ENCODE data around the gene MT1M. TPM values are rescaled to one million over a fixed set of nuclear protein-coding genes. Genes with fewer than 3 reads are reported as not detected.

MT1M gene
- total RNA-seq, 3 donors from 2014 or later: 0.48 TPM; not detected in 2

DNA sequence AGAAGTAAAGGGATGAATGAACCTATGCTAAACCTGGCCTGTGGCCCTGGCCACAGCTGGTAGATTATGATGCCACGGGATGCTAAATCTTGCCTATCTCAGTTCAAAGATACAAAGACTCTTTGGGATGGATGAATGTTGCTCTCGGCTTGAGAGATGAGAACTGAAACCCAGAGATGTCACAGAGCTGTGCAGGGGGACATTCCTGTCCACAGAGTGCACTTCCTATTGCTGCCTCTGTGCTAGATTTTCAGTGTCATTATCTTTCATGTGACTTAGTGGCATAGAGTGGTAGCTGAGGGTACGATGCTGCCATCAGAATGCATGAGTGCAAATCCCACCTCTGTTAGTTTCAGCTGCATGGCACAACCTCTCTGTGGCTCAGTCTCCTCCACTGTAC, 2.3 kb upstream of the MT1M start:
- no peak for DNase-seq
- Mint-ChIP-seq H3K9me3 (no peaks in the 10 kb centered on the region), H3K4me3 (no peak overlapping the region), H3K27me3 (ENCODE audit: low read depth) (peaks cover 58% of the 10 kb centered on the region), H3K4me1 (ENCODE audit: low read depth) (peaks cover 20% of the 10 kb centered on the region), H3K36me3 (ENCODE audit: insufficient read depth) (no peaks in the 10 kb centered on the region)
- no peak for ATAC-seq

DNA sequence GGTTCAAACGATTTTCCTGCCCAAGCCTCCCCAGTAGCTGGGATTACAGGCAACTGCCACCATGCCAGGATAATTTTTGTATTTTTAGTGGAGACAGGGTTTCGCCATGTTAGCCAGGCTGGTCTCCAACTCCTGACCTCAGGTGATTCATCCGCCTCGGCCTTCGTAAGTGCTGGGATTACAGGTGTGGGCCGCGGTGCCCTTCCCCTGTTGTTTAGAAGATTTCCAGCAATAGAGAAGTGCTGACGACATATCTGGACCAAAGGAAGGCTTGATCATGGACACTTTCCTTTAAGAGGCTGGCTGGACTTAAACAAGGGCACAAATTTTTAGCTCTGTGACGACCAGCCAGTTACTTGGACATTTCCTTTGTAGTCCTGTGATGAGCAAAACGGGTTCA, 1.3 kb upstream of the MT1M start:
- no peak for DNase-seq
- no peak for ATAC-seq
- Mint-ChIP-seq H3K27me3 (ENCODE audit: low read depth) (peaks cover 60% of the 10 kb centered on the region), H3K4me3 (no peak overlapping the region), H3K36me3 (ENCODE audit: insufficient read depth) (no peaks in the 10 kb centered on the region), H3K9me3 (no peaks in the 10 kb centered on the region), H3K4me1 (ENCODE audit: low read depth) (peaks cover 22% of the 10 kb centered on the region)

DNA sequence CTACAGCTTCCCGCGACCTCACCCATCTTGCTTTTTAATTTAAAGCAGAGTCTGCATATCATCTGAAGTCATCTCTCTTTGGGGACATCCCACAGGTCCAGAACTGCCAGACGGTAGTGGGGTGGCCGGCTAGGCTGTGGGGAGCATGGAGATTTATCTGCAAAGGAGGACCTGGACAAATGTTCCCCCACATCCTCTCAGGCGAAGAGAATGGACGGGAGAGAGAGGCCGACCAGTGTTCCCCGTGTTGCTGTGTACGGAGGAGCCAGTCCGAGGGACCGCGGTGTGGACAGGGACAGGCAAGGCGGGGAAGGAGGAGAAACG, 665 bp upstream of the MT1M start:
- DNase-seq (no peak), ATAC-seq (no peak)
- no peaks in the 10 kb centered on the region for H3K36me3 Mint-ChIP-seq (ENCODE audit: insufficient read depth)
- H3K4me3 Mint-ChIP-seq: peak overlapping the region; percentile 60
- H3K9me3 Mint-ChIP-seq: no peaks in the 10 kb centered on the region
- H3K4me1 Mint-ChIP-seq (ENCODE audit: low read depth): peaks cover 22% of the 10 kb centered on the region
- peaks cover 65% of the 10 kb centered on the region for H3K27me3 Mint-ChIP-seq (ENCODE audit: low read depth)

DNA sequence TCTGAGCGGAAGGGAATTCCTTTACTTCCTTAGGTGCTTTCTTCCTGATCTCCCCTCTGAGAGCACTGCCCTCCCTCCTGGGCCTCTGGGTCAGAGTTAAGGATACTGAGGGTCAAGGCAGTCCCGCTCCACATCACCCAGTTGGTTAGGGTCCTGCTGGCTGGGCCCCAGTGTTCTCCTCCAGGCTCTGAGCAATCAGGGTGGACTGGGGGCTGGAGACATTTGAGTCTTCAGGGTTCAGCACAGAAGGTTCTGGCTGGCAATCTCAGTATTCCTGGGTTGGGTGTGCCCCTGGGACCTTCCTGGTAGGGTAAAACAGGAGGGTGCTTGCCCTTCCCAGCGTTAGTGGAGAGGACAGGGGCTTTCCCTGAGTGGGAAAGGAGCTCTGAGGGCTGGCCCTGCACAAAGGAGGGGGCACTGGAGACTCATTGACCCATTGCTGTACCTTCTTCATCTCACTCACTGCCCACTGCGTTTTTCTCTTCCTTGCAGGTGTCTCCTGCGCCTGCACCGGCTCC, 448 bp downstream of the MT1M start:
- Mint-ChIP-seq H3K27me3 (ENCODE audit: low read depth) (peaks cover 71% of the 10 kb centered on the region), H3K36me3 (ENCODE audit: insufficient read depth) (no peaks in the 10 kb centered on the region), H3K4me1 (ENCODE audit: low read depth) (peaks cover 25% of the 10 kb centered on the region), H3K9me3 (no peaks in the 10 kb centered on the region), H3K4me3 (peak overlapping the region; percentile 40)
- DNase-seq (no peak), ATAC-seq (no peak)

DNA sequence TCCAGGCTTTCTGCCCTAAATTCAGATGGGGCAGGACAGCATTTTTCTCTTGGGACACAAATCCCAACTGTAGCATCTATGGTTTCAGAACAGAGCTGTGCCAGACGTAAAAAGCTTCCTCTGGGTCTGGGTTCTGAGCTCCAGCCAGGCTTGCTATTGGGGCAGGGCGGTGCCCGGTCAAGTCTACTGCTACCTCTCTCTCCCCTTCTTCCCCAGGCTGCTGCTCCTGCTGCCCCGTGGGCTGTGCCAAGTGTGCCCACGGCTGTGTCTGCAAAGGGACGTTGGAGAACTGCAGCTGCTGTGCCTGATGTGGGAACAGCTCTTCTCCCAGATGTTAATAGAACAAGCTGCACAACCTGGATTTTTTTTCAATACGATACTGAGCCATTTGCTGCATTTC, 1.1 kb downstream of the MT1M start:
- H3K4me3 Mint-ChIP-seq: no peak overlapping the region
- H3K4me1 Mint-ChIP-seq (ENCODE audit: low read depth): peaks cover 28% of the 10 kb centered on the region
- DNase-seq (no peak), ATAC-seq (no peak)
- H3K9me3 Mint-ChIP-seq: no peaks in the 10 kb centered on the region
- peaks cover 74% of the 10 kb centered on the region for H3K27me3 Mint-ChIP-seq (ENCODE audit: low read depth)
- no peaks in the 10 kb centered on the region for H3K36me3 Mint-ChIP-seq (ENCODE audit: insufficient read depth)

DNA sequence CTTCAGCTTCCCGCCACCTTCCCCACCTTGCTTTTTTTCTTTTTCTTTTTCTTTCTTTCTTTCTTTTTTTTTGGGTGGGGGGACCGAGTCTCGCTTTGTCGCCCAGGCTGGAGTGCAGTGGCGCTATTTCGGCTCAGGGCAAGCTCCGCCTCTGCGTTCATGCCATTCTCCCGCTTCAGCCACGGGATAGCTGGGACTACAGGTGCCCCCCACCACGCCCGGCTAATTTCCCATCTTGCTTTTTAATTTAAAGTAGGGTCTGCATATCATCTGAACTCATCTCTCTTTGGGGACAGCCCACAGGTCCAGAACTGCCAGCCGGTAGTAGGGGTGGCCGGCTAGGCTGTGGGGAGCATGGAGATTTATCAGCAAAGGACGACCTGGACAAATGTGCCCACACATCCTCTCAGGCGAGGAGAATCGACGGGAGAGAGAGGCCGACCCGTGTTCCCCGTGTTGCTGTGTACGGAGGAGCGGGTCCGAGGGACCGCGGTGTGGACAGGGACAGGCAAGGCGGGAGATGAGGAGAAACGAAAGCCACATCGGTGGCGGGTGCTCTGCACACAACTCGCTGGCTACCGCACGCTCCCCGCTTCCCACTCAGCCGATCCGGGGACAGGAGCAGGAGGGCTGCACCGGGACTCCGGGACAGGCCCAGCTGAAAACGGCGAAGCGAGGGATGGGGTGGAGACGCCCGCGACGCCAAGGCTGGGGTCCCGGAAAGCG, 2.4 kb downstream of the MT1M start:
- H3K4me3 Mint-ChIP-seq: peak overlapping the region; percentile 35
- no peaks in the 10 kb centered on the region for H3K36me3 Mint-ChIP-seq (ENCODE audit: insufficient read depth)
- DNase-seq (no peak), ATAC-seq (no peak)
- H3K9me3 Mint-ChIP-seq: no peaks in the 10 kb centered on the region
- H3K27me3 Mint-ChIP-seq (ENCODE audit: low read depth): peaks cover 82% of the 10 kb centered on the region
- peaks cover 30% of the 10 kb centered on the region for H3K4me1 Mint-ChIP-seq (ENCODE audit: low read depth)

DNA sequence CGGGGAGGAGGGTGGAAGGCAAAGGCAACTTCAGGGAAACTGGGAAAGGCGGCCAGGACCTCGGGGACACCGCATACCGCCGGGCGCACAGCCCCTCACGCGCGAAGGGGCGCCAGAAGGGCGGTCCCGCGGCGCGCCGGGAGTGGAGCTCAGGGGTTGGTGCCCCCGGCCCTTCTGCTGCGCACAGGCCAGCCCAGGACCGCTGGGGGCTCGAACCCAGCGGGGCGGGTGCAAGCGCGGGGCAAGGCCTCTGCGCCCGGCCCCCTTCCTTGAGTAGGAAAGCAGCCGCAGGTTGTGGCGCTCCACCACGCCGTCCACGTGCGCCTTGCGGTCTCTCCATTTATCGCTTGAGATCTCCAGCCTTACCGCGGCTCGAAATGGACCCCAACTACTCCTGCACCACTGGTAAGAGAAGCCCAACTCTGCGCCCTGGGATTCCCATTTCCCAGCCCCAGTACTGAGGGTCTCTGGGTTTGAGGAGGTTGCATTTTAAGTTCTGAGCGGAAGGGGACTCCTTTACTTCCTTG, 3.0 kb downstream of the MT1M start:
- no peak for DNase-seq
- H3K27me3 Mint-ChIP-seq (ENCODE audit: low read depth): peaks cover 87% of the 10 kb centered on the region
- peaks cover 30% of the 10 kb centered on the region for H3K4me1 Mint-ChIP-seq (ENCODE audit: low read depth)
- no peaks in the 10 kb centered on the region for H3K9me3 Mint-ChIP-seq
- H3K4me3 Mint-ChIP-seq: peak overlapping the region; percentile 11
- peak in 1 of 2 donors; percentile 10 for ATAC-seq
- no peaks in the 10 kb centered on the region for H3K36me3 Mint-ChIP-seq (ENCODE audit: insufficient read depth)

DNA sequence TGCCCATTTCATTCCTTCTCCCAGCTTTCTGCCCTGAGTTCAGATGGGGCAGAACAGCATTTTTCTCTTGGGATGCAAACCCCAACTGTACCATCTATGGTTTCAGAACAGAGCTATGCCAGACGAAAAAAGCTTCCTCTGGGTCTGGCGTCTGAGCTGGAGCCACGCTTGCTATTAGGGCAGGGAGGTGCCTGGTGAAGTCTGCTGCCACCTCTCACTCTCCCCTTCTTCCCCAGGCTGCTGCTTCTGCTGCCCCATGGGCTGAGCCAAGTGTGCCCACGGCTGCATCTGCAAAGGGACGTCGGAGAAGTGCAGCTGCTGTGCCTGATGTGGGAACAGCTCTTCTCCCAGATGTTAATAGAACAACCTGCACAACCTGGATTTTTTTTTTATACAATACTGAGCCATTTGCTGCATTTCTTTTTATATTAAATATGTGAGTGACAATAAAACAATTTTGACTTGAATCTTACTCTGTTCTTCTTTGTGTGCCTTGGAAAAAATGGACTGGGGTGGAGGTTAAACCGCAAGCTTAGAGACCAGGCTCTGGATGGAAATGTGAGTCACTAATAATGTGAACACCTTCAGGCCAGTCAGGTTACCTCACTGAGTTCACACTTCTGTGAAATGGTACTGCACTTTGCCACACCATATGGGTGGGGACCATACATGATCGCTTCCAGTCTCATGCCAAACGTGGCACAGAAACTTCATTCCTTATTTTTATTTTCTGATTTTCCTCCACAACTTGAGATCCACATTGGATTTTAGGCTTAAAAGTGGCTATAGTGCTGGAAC, 4.4 kb downstream of the MT1M start:
- H3K27me3 Mint-ChIP-seq (ENCODE audit: low read depth): peaks cover 78% of the 10 kb centered on the region
- H3K4me1 Mint-ChIP-seq (ENCODE audit: low read depth): peaks cover 27% of the 10 kb centered on the region
- ATAC-seq (no peak), DNase-seq (no peak)
- H3K9me3 Mint-ChIP-seq: no peaks in the 10 kb centered on the region
- no peak overlapping the region for H3K4me3 Mint-ChIP-seq
- H3K36me3 Mint-ChIP-seq (ENCODE audit: insufficient read depth): no peaks in the 10 kb centered on the region

DNA sequence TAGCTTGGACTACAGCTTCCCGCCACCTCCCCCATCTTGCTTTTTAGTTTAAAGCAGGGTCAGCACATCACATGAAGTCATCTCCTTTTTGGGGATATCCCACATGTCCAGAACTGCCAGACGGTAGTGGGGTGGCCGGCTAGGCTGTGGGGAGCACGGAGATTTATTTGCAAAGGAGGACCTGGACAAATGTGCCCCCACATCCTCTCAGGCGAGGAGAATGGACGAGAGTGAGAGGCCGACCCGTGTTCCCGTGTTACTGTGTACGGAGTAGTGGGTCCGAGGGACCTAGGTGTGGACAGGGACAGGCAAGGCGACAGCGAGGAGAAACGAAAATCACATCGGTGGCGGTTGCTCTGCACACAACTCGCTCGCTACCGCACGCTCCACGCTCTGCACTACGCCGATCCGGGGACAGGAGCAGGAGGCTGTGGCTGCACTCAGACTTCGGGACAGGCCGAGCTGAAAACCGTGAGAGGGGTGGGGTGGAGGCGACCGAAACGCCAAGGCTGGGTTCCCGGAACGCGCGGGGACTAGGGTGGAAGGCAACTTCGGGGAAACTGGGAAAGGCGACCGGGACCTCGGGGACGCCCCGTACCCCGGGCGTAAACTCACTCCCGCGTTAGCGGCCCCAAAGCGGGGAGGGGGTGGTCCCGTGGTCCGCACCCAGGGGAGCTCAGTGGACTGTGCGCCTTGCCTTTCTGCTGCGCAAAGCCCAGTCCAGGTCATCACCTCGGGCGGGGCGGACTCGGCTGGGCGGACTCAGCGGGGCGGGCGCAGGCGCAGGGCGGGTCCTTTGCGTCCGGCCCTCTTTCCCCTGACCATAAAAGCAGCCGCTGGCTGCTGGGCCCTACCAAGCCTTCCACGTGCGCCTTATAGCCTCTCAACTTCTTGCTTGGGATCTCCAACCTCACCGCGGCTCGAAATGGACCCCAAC, 5.6 kb downstream of the MT1M start, which contains the start of gene MT1A:
Gene MT1A (plus strand): TSS at position 853 of the 937 bp plus-strand sequence. CDS start 73 bp downstream, at position 926.
- Mint-ChIP-seq H3K27me3 (ENCODE audit: low read depth) (peaks cover 70% of the 10 kb centered on the region), H3K36me3 (ENCODE audit: insufficient read depth) (no peaks in the 10 kb centered on the region), H3K4me1 (ENCODE audit: low read depth) (peaks cover 31% of the 10 kb centered on the region), H3K9me3 (no peaks in the 10 kb centered on the region), H3K4me3 (peak within 1 kb of the TSS; percentile 33)
- ATAC-seq (peak; percentile 33 to 36), DNase-seq (no peak)

DNA sequence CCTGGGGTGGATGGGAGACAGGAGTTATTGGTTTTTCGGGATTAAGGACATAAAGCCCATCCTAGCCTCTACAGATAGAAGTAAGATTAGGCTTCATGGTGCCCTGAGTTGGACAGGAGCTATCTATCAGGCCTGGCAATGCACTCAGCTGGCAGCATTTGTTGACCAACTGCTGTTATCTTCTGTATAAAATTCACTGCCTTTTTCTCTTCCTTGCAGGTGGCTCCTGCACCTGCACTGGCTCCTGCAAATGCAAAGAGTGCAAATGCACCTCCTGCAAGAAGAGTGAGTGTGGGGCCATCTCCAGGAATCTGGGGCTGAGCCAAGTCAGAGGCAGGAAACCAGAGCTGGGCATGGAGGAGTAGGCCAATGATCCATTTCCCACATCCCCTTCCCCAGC, 6.6 kb downstream of the MT1M start:
- DNase-seq (no peak), ATAC-seq (no peak)
- Mint-ChIP-seq H3K36me3 (ENCODE audit: insufficient read depth) (no peaks in the 10 kb centered on the region), H3K27me3 (ENCODE audit: low read depth) (peaks cover 61% of the 10 kb centered on the region), H3K9me3 (no peaks in the 10 kb centered on the region), H3K4me3 (no peak overlapping the region), H3K4me1 (ENCODE audit: low read depth) (peaks cover 40% of the 10 kb centered on the region)

DNA sequence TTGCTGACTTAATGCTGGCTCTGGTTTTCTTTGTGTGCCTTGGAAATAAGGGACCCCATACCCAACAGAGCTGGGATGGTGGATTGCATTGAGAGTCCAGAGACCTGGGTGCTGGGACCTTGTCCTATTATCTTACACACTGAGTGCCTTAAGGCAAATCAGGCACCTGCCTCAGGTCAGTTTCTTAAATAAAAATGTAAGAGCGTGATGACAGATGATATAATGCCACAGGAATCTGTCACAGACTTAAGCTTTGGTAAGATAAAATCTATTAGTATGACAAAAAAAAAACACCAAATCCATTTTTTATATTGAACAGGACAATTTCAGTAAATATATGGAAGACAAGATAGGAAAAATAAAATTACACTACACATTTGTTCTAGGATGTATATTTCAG, 7.6 kb downstream of the MT1M start:
- Mint-ChIP-seq H3K4me3 (no peak overlapping the region), H3K36me3 (ENCODE audit: insufficient read depth) (no peaks in the 10 kb centered on the region), H3K9me3 (no peaks in the 10 kb centered on the region), H3K27me3 (ENCODE audit: low read depth) (peaks cover 50% of the 10 kb centered on the region), H3K4me1 (ENCODE audit: low read depth) (peaks cover 36% of the 10 kb centered on the region)
- ATAC-seq (no peak), DNase-seq (no peak)

DNA sequence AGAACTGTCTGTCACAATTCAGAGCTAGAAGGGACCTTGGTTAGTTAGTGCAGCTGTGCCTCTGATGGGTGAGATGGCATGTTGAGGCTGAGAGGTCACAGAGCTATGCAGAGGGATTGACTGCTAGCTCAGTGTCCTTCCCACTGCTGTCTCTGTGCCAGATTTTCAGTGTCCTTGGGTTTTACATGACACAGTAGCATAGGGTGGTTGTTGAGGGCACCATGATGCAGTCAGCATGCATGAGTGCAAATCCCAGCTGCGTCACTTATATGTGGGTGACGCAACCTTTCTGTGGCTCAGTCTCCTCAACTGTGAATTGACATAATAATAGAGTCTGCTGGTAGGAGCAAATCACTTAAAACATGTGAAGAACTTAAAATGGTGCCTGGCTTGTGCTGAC, 8.7 kb downstream of the MT1M start:
- H3K4me3 Mint-ChIP-seq: no peak overlapping the region
- peaks cover 43% of the 10 kb centered on the region for H3K27me3 Mint-ChIP-seq (ENCODE audit: low read depth)
- H3K4me1 Mint-ChIP-seq (ENCODE audit: low read depth): peaks cover 29% of the 10 kb centered on the region
- H3K9me3 Mint-ChIP-seq: no peaks in the 10 kb centered on the region
- DNase-seq (no peak), ATAC-seq (no peak)
- H3K36me3 Mint-ChIP-seq (ENCODE audit: insufficient read depth): no peaks in the 10 kb centered on the region

DNA sequence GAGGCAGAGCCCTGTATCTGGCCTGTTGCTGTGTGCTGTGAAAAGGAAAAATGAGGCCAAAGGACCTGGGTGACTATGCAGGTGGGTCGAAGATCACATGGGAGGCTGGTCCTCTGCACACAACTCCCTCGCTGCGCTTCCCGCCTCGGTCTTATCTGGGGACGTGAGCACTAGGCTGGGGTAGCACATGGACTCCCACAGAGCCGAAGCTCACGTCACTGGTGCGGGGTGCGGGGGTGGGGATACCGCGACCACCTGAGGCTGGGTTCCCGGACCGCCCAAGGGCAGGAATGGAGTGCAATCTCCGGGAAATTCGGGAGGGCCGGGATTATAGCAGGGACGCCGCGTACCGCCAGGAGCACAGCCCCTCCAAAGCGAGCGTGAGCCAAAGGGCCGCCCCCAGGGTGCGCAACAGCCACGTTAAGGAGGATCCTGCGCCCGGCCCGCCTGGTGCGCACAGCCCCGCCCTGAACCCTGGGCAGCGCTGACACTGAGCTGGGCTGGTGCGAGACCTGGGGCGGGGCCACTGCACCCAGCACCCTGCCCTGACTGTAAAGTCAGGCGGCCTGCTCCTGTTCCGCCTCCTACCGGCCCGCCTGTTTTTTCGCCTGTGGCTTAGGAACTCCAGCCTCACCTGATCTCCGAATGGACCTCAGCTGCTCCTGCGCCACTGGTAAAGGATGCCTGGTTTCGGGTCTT, 10.8 kb downstream of the MT1M start:
- Mint-ChIP-seq H3K9me3 (no peaks in the 10 kb centered on the region), H3K4me3 (peak overlapping the region; percentile 62), H3K4me1 (ENCODE audit: low read depth) (peaks cover 23% of the 10 kb centered on the region), H3K27me3 (ENCODE audit: low read depth) (peaks cover 26% of the 10 kb centered on the region), H3K36me3 (ENCODE audit: insufficient read depth) (no peaks in the 10 kb centered on the region)
- DNase-seq: peak; percentile 68
- peak; percentile 100 for ATAC-seq

Measured in activated T-cell treated with anti-CD3 and anti-CD28 coated beads, Interleukin-2, amount 50 U/mL, for 4 hours (primary cell).